ENCODE data around the gene COPB1. TPM values are rescaled to one million over a fixed set of nuclear protein-coding genes. Genes with fewer than 3 reads are reported as not detected.

The COPB1 gene
- total and polyA plus RNA-seq, 2 of the 13 experiments (the other 11 are each of a cell fraction or from before 2014, with no cell fraction given), result 114 to 195 TPM

DNA sequence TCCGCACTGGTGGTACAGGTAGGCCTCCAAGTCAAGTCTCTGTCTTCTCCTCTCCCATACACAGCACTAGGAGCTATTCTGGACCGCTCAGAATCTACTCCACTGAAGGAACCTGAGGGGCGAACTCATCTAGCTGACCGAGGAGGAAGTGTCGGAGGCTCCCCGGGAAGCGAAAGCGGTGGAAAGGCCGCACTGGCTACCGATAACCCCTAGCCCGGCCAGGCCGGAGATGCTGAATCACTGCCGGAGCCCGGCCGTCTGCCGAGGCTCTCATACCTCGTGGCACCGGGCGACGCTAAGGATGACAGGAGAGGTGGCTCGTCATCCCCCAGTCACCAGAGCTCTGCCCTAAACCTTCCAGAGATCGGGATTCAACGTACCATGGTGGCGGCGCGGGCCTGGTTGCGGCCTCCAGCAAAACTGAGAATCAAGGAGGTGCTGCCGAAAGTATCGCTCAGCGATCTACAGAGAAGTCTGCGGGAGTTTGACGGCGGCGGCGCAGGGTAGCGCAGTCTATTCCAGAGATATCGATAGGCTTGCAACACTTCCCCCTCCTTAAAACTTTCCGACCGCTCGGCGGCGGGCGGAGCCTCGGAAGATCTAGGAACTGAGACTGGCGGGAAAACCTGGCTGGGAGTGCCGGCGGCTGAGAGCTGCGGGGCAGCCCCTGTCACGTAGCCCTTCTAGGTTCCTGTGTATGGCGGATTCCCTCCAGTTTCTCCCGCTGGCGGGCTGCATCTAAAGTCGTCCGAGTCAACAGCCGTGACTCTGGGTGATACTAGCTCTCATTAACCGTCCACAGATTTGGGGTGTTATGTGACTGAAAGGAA, 20.5 kb upstream of the COPB1 start, which contains the start of gene PSMA1 (continued):
- TF ChIP-seq RARA (CRISPR knock-in tag; IDR thresholded peaks at IDR 0.05) (0 out of 2 replicates have a peak, but pooled peaks have one; percentile 13), CENPX (CRISPR knock-in tag; IDR thresholded peaks at IDR 0.05) (no peak), SATB2 (CRISPR knock-in tag; IDR thresholded peaks at IDR 0.05) (peak; percentile 87; the same call in 1 of the 2 replicates), SP4 (CRISPR knock-in tag; IDR thresholded peaks at IDR 0.05) (peak; percentile 80; the same call in 1 of the 2 replicates), ZMAT3 (CRISPR knock-in tag; conservative IDR thresholded peaks at IDR 0.05) (peak; percentile 86), ZNF335 (CRISPR knock-in tag; IDR thresholded peaks at IDR 0.05) (peak; percentile 74), FOXJ3 (CRISPR knock-in tag; IDR thresholded peaks at IDR 0.05; ENCODE audit: borderline replicate concordance) (peak; percentile 32; the same call in 1 of the 2 replicates), MEF2D (CRISPR knock-in tag; IDR thresholded peaks at IDR 0.05) (peak; percentile 80), KLF9 (CRISPR knock-in tag; IDR thresholded peaks at IDR 0.05; ENCODE audit: low read depth) (no peak), NR2C2 (CRISPR knock-in tag; IDR thresholded peaks at IDR 0.05; ENCODE audit: borderline replicate concordance) (peak; percentile 77), TFDP2 (CRISPR knock-in tag; IDR thresholded peaks at IDR 0.05) (peak; percentile 97), HMG20B (CRISPR knock-in tag; conservative IDR thresholded peaks at IDR 0.05) (peak; percentile 65; the same call in 1 of the 2 replicates), CAMTA2 (CRISPR knock-in tag; IDR thresholded peaks at IDR 0.05; ENCODE audit: borderline replicate concordance) (0 out of 2 replicates have a peak, but pooled peaks have one; percentile 44), THYN1 (CRISPR knock-in tag; IDR thresholded peaks at IDR 0.05; ENCODE audit: borderline replicate concordance, low read depth) (0 out of 2 replicates have a peak, but pooled peaks have one; percentile 31), ZNF639 (CRISPR knock-in tag; conservative IDR thresholded peaks at IDR 0.05) (peak; percentile 86), GABPA (IDR thresholded peaks at IDR 0.05; ENCODE audit: low read depth, low read length) (peak; percentile 4; the same call in 1 of the 2 replicates), GABPA (CRISPR knock-in tag; IDR thresholded peaks at IDR 0.05; ENCODE audit: low read depth) (peak; percentile 79), FOXO1 (CRISPR knock-in tag; IDR thresholded peaks at IDR 0.05) (peak; percentile 50; the same call in 1 of the 2 replicates), RFX3 (CRISPR knock-in tag; IDR thresholded peaks at IDR 0.05) (no peak), ZNF749 (CRISPR knock-in tag; IDR thresholded peaks at IDR 0.05; ENCODE audit: borderline replicate concordance) (no peak), SMYD3 (CRISPR knock-in tag; IDR thresholded peaks at IDR 0.05) (peak; percentile 26; the same call in 1 of the 2 replicates)
- TF ChIP-seq, protein P1, sequence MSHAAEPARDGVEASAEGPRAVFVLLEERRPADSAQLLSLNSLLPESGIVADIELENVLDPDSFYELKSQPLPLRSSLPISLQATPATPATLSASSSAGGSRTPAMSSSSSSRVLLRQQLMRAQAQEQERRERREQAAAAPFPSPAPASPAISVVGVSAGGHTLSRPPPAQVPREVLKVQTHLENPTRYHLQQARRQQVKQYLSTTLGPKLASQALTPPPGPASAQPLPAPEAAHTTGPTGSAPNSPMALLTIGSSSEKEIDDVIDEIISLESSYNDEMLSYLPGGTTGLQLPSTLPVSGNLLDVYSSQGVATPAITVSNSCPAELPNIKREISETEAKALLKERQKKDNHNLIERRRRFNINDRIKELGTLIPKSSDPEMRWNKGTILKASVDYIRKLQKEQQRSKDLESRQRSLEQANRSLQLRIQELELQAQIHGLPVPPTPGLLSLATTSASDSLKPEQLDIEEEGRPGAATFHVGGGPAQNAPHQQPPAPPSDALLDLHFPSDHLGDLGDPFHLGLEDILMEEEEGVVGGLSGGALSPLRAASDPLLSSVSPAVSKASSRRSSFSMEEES (CRISPR knock-in tag; IDR thresholded peaks at IDR 0.05), result 0 out of 2 replicates have a peak, but pooled peaks have one; percentile 34
- TF ChIP-seq, protein P2, sequence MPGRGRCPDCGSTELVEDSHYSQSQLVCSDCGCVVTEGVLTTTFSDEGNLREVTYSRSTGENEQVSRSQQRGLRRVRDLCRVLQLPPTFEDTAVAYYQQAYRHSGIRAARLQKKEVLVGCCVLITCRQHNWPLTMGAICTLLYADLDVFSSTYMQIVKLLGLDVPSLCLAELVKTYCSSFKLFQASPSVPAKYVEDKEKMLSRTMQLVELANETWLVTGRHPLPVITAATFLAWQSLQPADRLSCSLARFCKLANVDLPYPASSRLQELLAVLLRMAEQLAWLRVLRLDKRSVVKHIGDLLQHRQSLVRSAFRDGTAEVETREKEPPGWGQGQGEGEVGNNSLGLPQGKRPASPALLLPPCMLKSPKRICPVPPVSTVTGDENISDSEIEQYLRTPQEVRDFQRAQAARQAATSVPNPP (CRISPR knock-in tag; IDR thresholded peaks at IDR 0.05), result peak; percentile 67; the same call in 1 of the 2 replicates
- TF ChIP-seq, protein P3, sequence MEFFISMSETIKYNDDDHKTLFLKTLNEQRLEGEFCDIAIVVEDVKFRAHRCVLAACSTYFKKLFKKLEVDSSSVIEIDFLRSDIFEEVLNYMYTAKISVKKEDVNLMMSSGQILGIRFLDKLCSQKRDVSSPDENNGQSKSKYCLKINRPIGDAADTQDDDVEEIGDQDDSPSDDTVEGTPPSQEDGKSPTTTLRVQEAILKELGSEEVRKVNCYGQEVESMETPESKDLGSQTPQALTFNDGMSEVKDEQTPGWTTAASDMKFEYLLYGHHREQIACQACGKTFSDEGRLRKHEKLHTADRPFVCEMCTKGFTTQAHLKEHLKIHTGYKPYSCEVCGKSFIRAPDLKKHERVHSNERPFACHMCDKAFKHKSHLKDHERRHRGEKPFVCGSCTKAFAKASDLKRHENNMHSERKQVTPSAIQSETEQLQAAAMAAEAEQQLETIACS (CRISPR knock-in tag; IDR thresholded peaks at IDR 0.05), result peak; percentile 40; the same call in 1 of the 2 replicates
